Endothelial cell of umbilical vein (primary cell): ENCODE results near the gene ZFP62. TPM values are rescaled to one million over a fixed set of nuclear protein-coding genes. Genes with fewer than 3 reads are reported as not detected.

ENCODE experiments used
- BruUV-seq: library from RNA; stranded (reverse); fragments of 400-500 nt; replicated peaks from 2 replicates; lab custom pipeline; 2021; lab: Mats Ljungman, UMichigan
- CTCF ChIA-PET: fragments of 300-600, 350-600 bp; sonication (Branson Sonifier 250); formaldehyde crosslinking; loops from one replicate; lab custom pipeline; 2021; ENCODE audit warnings: antibody characterized with exemption, inconsistent platforms; lab: Charles Lee
- POLR2A ChIA-PET: fragments of 300-600, 350-600 bp; sonication (Branson Sonifier 250); formaldehyde crosslinking; loops from one replicate; lab custom pipeline; 2021; ENCODE audit warnings: antibody characterized with exemption, inconsistent platforms; lab: Charles Lee
- DNase-seq: peaks from one replicate; pipeline ENCODE4 v3.0.0-alpha.2; 2011; ENCODE audit warnings: low read depth, low spot score
- FAIRE-seq: peaks from 2 replicates; lab custom pipeline; 2011; peaks lifted over from hg19 to GRCh38; lab: Jason Lieb, UNC
- H2AFZ ChIP-seq: 2 replicates; pipeline ENCODE4 v1.6.0; 2012; ENCODE audit warnings: low read depth, low read length, control low read depth, inconsistent platforms
- H3K27ac ChIP-seq: 2 replicates; pipeline ENCODE4 v1.5.1; 2011; ENCODE audit warnings: low read depth, mild to moderate bottlenecking, control low read depth, low read length, moderate library complexity; ENCODE audit not compliant: insufficient read depth
- H3K27me3 ChIP-seq, 2 experiments: 2 replicates each; pipeline versions ENCODE4 v1.6.0 to v1.6.1; 2011; ENCODE audit warnings: low read length in 2 of 2, mixed read lengths in 1 of 2; ENCODE audit not compliant: control insufficient read depth in 2 of 2, insufficient read depth in 2 of 2
- H3K36me3 ChIP-seq, 2 experiments: 2 replicates in 1 of 2; 3 replicates in 1 of 2; pipeline ENCODE4 v1.5.1; 2011; ENCODE audit warnings: low read length in 2 of 2, mild to moderate bottlenecking in 1 of 2, moderate library complexity in 1 of 2; ENCODE audit not compliant: control insufficient read depth in 2 of 2, insufficient read depth in 2 of 2; ENCODE audit errors: extremely low read depth in 1 of 2
- H3K4me1 ChIP-seq: 3 replicates; pipeline ENCODE4 v1.5.1; 2011; ENCODE audit warnings: mild to moderate bottlenecking, low read length; ENCODE audit not compliant: control insufficient read depth, insufficient read depth; ENCODE audit errors: extremely low read depth
- H3K4me2 ChIP-seq: 2 replicates; pipeline ENCODE4 v1.6.1; 2011; ENCODE audit warnings: low read length, control low read depth, mixed read lengths; ENCODE audit not compliant: insufficient read depth
- H3K4me3 ChIP-seq, 3 experiments: fragments of 200-600 bp in 1 of 3; sonication (generic), shearing (Covaris generic) in 1 of 3; replicated peaks in 1 of 3; 2 replicates each; pipeline ENCODE4 v1.5.1; 2011 to 2016; ENCODE audit warnings: control low read depth in 3 of 3, low read length in 3 of 3, mild to moderate bottlenecking in 2 of 3, inconsistent platforms in 1 of 3, low read depth in 1 of 3, moderate library complexity in 1 of 3; ENCODE audit not compliant: insufficient read depth in 1 of 3
- H3K79me2 ChIP-seq: 2 replicates; pipeline ENCODE4 v1.6.0; 2012; ENCODE audit warnings: low read length, inconsistent platforms; ENCODE audit not compliant: control insufficient read depth, insufficient read depth
- H3K9ac ChIP-seq: replicated peaks from 2 replicates; pipeline ENCODE3; 2011; ENCODE audit warnings: low read length, control low read depth; ENCODE audit not compliant: insufficient read depth; ENCODE audit errors: extremely low read depth
- H3K9me1 ChIP-seq: replicated peaks from 3 replicates; pipeline ENCODE4 v1.6.0; 2011; ENCODE audit warnings: mild to moderate bottlenecking, low read length; ENCODE audit not compliant: control insufficient read depth, insufficient read depth; ENCODE audit errors: extremely low read depth
- H3K9me3 ChIP-seq: replicated peaks from 2 replicates; pipeline ENCODE4 v1.5.1; 2012; ENCODE audit warnings: low read length, inconsistent platforms; ENCODE audit not compliant: control insufficient read depth, insufficient read depth
- H4K20me1 ChIP-seq: replicated peaks from 2 replicates; pipeline ENCODE3; 2011; ENCODE audit warnings: mild to moderate bottlenecking, low read length; ENCODE audit not compliant: control insufficient read depth, insufficient read depth; ENCODE audit errors: extremely low read depth
- CTCF ChIP-seq, 2 donors: IDR thresholded peaks; 1 replicate in 1 of 2; 2 replicates in 1 of 2; pipeline ENCODE4 v1.5.1; 2011; ENCODE audit warnings: low read length in 2 of 2, mild to moderate bottlenecking in 2 of 2, moderate library complexity in 2 of 2, control low read depth in 1 of 2, inconsistent platforms in 1 of 2, low read depth in 1 of 2; ENCODE audit not compliant: insufficient read depth in 1 of 2; ENCODE audit errors: extremely low read depth in 1 of 2
- GATA2 ChIP-seq: IDR thresholded peaks from 2 replicates; pipeline ENCODE4 v1.7.0; 2011; ENCODE audit warnings: low read depth, mild to moderate bottlenecking, moderate library complexity, mixed read lengths, low read length; ENCODE audit not compliant: insufficient read length, insufficient read depth
- JUN ChIP-seq: IDR thresholded peaks from 2 replicates; pipeline ENCODE4 v1.6.1; 2011; ENCODE audit warnings: borderline replicate concordance, low read depth; ENCODE audit not compliant: insufficient read length, insufficient read depth
- MAX ChIP-seq: IDR thresholded peaks from 2 replicates; pipeline ENCODE4 v1.6.1; 2011; ENCODE audit not compliant: insufficient read depth, insufficient read length
- MYC ChIP-seq: IDR thresholded peaks from one replicate; pipeline ENCODE4 v1.6.1; 2011; ENCODE audit warnings: mild to moderate bottlenecking, low read depth, low read length
- POLR2AphosphoS5 ChIP-seq: IDR thresholded peaks from 2 replicates; pipeline ENCODE4 v1.6.1; 2012; ENCODE audit warnings: low read depth, mild to moderate bottlenecking, control low read depth, low read length, moderate library complexity; ENCODE audit not compliant: insufficient read depth
- dilution Hi-C: fragments of 300-500 bp; cut with MboI; formaldehyde crosslinking; loops from one replicate; pipeline ENCODE4 v1.15.0; 2019; ENCODE audit warnings: low sequenced_read_pairs; ENCODE audit not compliant: extremely low pct_ligation_motif_present
- intact Hi-C: fragments of 100-400 bp; cut with micrococcal nuclease; formaldehyde crosslinking; loops from one replicate; pipeline ENCODE4 v1.10.0; 2022
- polyA plus RNA-seq, 4 experiments: library from polyadenylated mRNA; depleted of rRNA in 3 of 4; stranded (reverse) in 3 of 4; unstranded in 1 of 4; fragments of >200 nt; gene quantifications; 2 replicates each; pipeline versions ENCODE4 v1.2.1 to v1.2.3, GENCODE V29; 2011 to 2012; ENCODE audit warnings: missing spikeins in 1 of 4
- total RNA-seq: library from RNA; stranded (reverse); gene quantifications from 2 replicates; pipeline ENCODE4 v1.2.3, GENCODE V29; 2021

Gene ZFP62
- total and polyA plus RNA-seq, 2 donors (not counting 3 experiments of a cell fraction or from before 2014, with no cell fraction given): 3.7 to 19.7 TPM

GRCh38 chr5:180809403-180810209 lies 51.5 kb downstream of the ZFP62 start:
- Histone ChIP-seq H3K4me3 (peak overlapping the region; percentile 43 to 71 (median 68)), H4K20me1 (no peaks in the 10 kb centered on the region), H3K4me1 (peaks cover 41% of the 10 kb centered on the region), H3K27me3 (no peaks in the 10 kb centered on the region), H3K27ac (peak overlapping the region; percentile 88), H3K9me1 (no peaks in the 10 kb centered on the region), H3K9ac (peak overlapping the region; percentile 77), H3K36me3 (no peaks in the 10 kb centered on the region), H3K79me2 (peaks cover 11% of the 10 kb centered on the region), H3K4me2 (peak overlapping the region; percentile 77), H2AFZ (peak overlapping the region; percentile 91), H3K9me3 (no peaks in the 10 kb centered on the region)
- CTCF ChIA-PET: interaction anchor here (0.8 to 2.5 kb wide), 3 partner anchors 7 to 60 kb away, joined by 4 to 14 read pairs (median 5); partner anchors contain the start of gene MGAT1
- DNase-seq (peak; percentile 76), FAIRE-seq (no peak)
- no peak for TF ChIP-seq CTCF (IDR thresholded peaks at IDR 0.05; ENCODE audit: extremely low read depth in 1 of 2, insufficient read depth in 1 of 2, low read depth in 1 of 2, low read length in 2 of 2)
- TF ChIP-seq GATA2: no peak
- no peak for TF ChIP-seq JUN
- no peak for TF ChIP-seq POLR2AphosphoS5
- no peak for TF ChIP-seq MAX
- TF ChIP-seq MYC: peak; percentile 10
- BruUV-seq: no TSS peak
- intact Hi-C loops (loop anchor here (1.0 to 10.0 kb wide), 5 partner anchors 7 to 315 kb away; partner anchors contain the start of genes CNOT6, FLT4, MGAT1 and ZFP62), dilution Hi-C loops (no loop called here)
- POLR2A ChIA-PET: interaction anchor here (0.8 to 1.5 kb wide), 3 partner anchors 8 to 52 kb away, joined by 3 to 6 read pairs (median 3); partner anchors contain the start of gene ZFP62
